Karpas-422 (cell line): ENCODE measurements around the gene TBCD. TPM values are rescaled to one million over a fixed set of nuclear protein-coding genes. Genes with fewer than 3 reads are reported as not detected.

ENCODE experiments used
- DNase-seq: peaks from one replicate; pipeline ENCODE4 v3.0.0-alpha.2; 2015
- H2AFZ ChIP-seq: fragments of 200-600 bp; sonication (generic); 2 replicates; pipeline ENCODE4 v1.6.1; 2014; ENCODE audit warnings: antibody characterized with exemption, low read length, mixed read lengths
- H3K27ac ChIP-seq: fragments of 200-600 bp; sonication (generic); 2 replicates; pipeline ENCODE4 v1.5.1; 2014; ENCODE audit warnings: mild to moderate bottlenecking, low read length, moderate library complexity
- H3K27me3 ChIP-seq: fragments of 200-600 bp; sonication (generic); 2 replicates; pipeline ENCODE4 v1.6.1; 2014; ENCODE audit warnings: low read length, mixed read lengths
- H3K36me3 ChIP-seq: fragments of 200-600 bp; sonication (generic); 2 replicates; pipeline ENCODE4 v1.6.1; 2014; ENCODE audit warnings: low read length, mixed read lengths; ENCODE audit not compliant: insufficient read depth
- H3K4me1 ChIP-seq: fragments of 200-600 bp; sonication (generic); 2 replicates; pipeline ENCODE4 v1.6.1; 2014; ENCODE audit warnings: mild to moderate bottlenecking, low read length, mixed read lengths
- H3K4me2 ChIP-seq: fragments of 200-600 bp; sonication (generic); 2 replicates; pipeline ENCODE4 v1.6.1; 2014; ENCODE audit warnings: low read length, low read depth, mild to moderate bottlenecking; ENCODE audit not compliant: poor library complexity, severe bottlenecking
- H3K4me3 ChIP-seq: fragments of 200-600 bp; sonication (generic); 2 replicates; pipeline ENCODE4 v1.5.1; 2014; ENCODE audit warnings: mild to moderate bottlenecking, antibody characterized with exemption, low read length, mixed read lengths
- H3K79me2 ChIP-seq: fragments of 200-600 bp; sonication (generic); 2 replicates; pipeline ENCODE4 v1.6.1; 2014; ENCODE audit warnings: mild to moderate bottlenecking, low read length, mixed read lengths
- H3K9ac ChIP-seq: fragments of 200-600 bp; sonication (generic); 2 replicates; pipeline ENCODE4 v1.6.0; 2014; ENCODE audit warnings: low read length
- H3K9me2 ChIP-seq: fragments of 200-600 bp; sonication (generic), shearing (Covaris generic); replicated peaks from 2 replicates; pipeline ENCODE4 v1.6.0; 2014; ENCODE audit warnings: mild to moderate bottlenecking, low read length, moderate library complexity; ENCODE audit not compliant: insufficient read depth
- H3K9me3 ChIP-seq: fragments of 300-700, 200-600 bp; sonication (generic); 2 replicates; pipeline ENCODE4 v1.6.1; 2014; ENCODE audit warnings: low read length, mixed read lengths
- H4K20me1 ChIP-seq: fragments of 200-600 bp; sonication (generic); 2 replicates; pipeline ENCODE4 v1.6.1; 2014; ENCODE audit warnings: mild to moderate bottlenecking, antibody characterized with exemption, low read length, low read depth; ENCODE audit not compliant: insufficient read depth
- total RNA-seq: library from RNA; depleted of rRNA; stranded (reverse); fragments of >200 nt; shearing (Covaris generic); gene quantifications from 2 replicates; pipeline ENCODE4 v1.2.3, GENCODE V29; 2014; ENCODE audit warnings: low replicate concordance; rRNA removed

Gene TBCD
- total RNA-seq, 1 experiment from 2014 or later: 28.7 TPM

GRCh38 chr17:82993005-82993404 lies 241.1 kb downstream of the TBCD start:
- Histone ChIP-seq H3K9me2 (no peaks in the 10 kb centered on the region), H3K4me2 (no peak overlapping the region), H3K4me1 (no peaks in the 10 kb centered on the region), H3K36me3 (peaks cover 4% of the 10 kb centered on the region), H4K20me1 (no peaks in the 10 kb centered on the region), H2AFZ (no peak overlapping the region), H3K79me2 (no peaks in the 10 kb centered on the region), H3K4me3 (no peak overlapping the region), H3K9ac (no peak overlapping the region), H3K9me3 (peaks cover 18% of the 10 kb centered on the region), H3K27ac (no peak overlapping the region), H3K27me3 (no peaks in the 10 kb centered on the region)
- DNase-seq: no peak

Other genes starting within 250 kb of the TBCD start
- 19.7 and 22.4 TPM in 2 replicates for gene FOXK2, start 232.3 kb upstream of the TBCD start, total RNA-seq
- gene WDR45B, start 103.6 kb upstream of the TBCD start, total RNA-seq: 55.8 and 58.9 TPM in 2 replicates
- 1.7 and 1.8 TPM in 2 replicates for gene RAB40B, start 53.4 kb upstream of the TBCD start, total RNA-seq
- gene FN3KRP, start 35.4 kb upstream of the TBCD start, total RNA-seq: 6.2 and 6.6 TPM in 2 replicates
- gene FN3K, start 16.4 kb upstream of the TBCD start, total RNA-seq: not detected in 2 replicates
- not detected in 2 replicates for gene ZNF750, start 88.0 kb downstream of the TBCD start, total RNA-seq